Mucosa of descending colon (tissue), 3 donors: ENCODE results near the gene SORL1-AS1.

Experiments
- ATAC-seq: fragments of 200-7000 bp; cut with Tn5 transposase; one replicate; pipeline ENCODE4 v1.9.1; 2020; ENCODE audit warnings: mild to moderate bottlenecking, moderate library complexity
- DNase-seq, 3 donors: peaks; one replicate each; pipeline ENCODE4 v3.0.0-alpha.2; 2020
- H3K36me3 ChIP-seq: fragments of 200-600 bp; one replicate; pipeline ENCODE4 v1.8.0; 2021; ENCODE audit warnings: low read depth, mild to moderate bottlenecking
- H3K4me1 ChIP-seq: fragments of 200-600 bp; one replicate; pipeline ENCODE4 v1.8.0; 2021; ENCODE audit warnings: low read depth, mild to moderate bottlenecking
- H3K4me3 ChIP-seq: fragments of 200-600 bp; one replicate; pipeline ENCODE4 v1.8.0; 2021; ENCODE audit warnings: mild to moderate bottlenecking
- H3K9me3 ChIP-seq: fragments of 200-600 bp; one replicate; pipeline ENCODE4 v1.8.0; 2021; ENCODE audit warnings: mild to moderate bottlenecking
- CTCF ChIP-seq: fragments of 200-600 bp; IDR thresholded peaks from one replicate; pipeline ENCODE4 v1.8.0; 2022; ENCODE audit warnings: antibody characterized with exemption, mild to moderate bottlenecking
- intact Hi-C, 2 donors: fragments of 100-400 bp; cut with DNase I in 1 of 2; cut with micrococcal nuclease in 1 of 2; formaldehyde crosslinking; loops; one replicate each; pipeline versions ENCODE4 v1.11.0 to v1.11.1; 2022; cut with DNase I, micrococcal nuclease
- donor health status: DM: no; HTN: no; CAD: no; lungs with moderate emphysema.
- donor health status: DM: no; HTN: no; CAD: no.
- donor health status: DM: no; HTN: yes; CAD: no.

SORL1-AS1 gene

GRCh38 chr11:121494355-121495099, 41.8 kb upstream of the SORL1-AS1 start:
- ATAC-seq (peak; percentile 49), DNase-seq (no peak)
- intact Hi-C loops: no loop called here
- no peaks in the 10 kb centered on the region for H3K4me1 ChIP-seq
- H3K9me3 ChIP-seq: no peaks in the 10 kb centered on the region
- no peaks in the 10 kb centered on the region for H3K36me3 ChIP-seq
- H3K4me3 ChIP-seq: no peak overlapping the region
- no peak for TF ChIP-seq CTCF

- intact Hi-C loops: no loop called here
- H3K4me1 ChIP-seq: no peaks in the 10 kb centered on the region
- H3K9me3 ChIP-seq: no peaks in the 10 kb centered on the region
- DNase-seq: no peak
- no peak overlapping the region for H3K4me3 ChIP-seq
- TF ChIP-seq CTCF: no peak
- H3K36me3 ChIP-seq: no peaks in the 10 kb centered on the region
- ATAC-seq: no peak
These were observed 37.1 kb upstream of the SORL1-AS1 start for GRCh38 chr11:121489823-121490222.

GRCh38 chr11:121488641-121489040, 35.9 kb upstream of the SORL1-AS1 start:
- intact Hi-C loops: no loop called here
- no peak overlapping the region for H3K4me3 ChIP-seq
- ATAC-seq (no peak), DNase-seq (no peak)
- H3K9me3 ChIP-seq: no peaks in the 10 kb centered on the region
- no peaks in the 10 kb centered on the region for H3K4me1 ChIP-seq
- H3K36me3 ChIP-seq: no peaks in the 10 kb centered on the region
- no peak for TF ChIP-seq CTCF

DNA sequence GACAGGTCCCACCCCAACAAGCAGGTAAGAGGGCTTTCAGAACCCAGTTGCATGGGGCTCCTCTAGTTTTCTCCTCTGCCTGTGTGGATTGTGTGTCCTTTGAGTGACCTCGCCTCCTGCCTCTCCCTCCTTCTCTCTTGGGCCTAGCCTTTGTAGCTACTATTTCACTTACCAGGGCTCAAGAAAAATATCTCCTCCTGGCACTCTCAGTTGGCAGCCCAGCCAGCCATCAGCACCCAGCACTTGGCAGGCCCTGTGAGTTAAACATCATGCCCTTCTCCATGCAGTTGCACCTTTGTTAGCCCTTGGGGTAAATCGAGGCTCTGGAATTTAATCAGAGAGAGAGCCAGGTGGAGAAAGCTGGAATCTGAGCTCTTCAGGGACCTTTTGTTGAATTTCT, 35.4 kb upstream of the SORL1-AS1 start:
- no peak for TF ChIP-seq CTCF
- Histone ChIP-seq H3K4me3 (no peak overlapping the region), H3K4me1 (no peaks in the 10 kb centered on the region), H3K36me3 (no peaks in the 10 kb centered on the region), H3K9me3 (no peaks in the 10 kb centered on the region)
- ATAC-seq (no peak), DNase-seq (no peak)
- intact Hi-C loops: no loop called here

DNA sequence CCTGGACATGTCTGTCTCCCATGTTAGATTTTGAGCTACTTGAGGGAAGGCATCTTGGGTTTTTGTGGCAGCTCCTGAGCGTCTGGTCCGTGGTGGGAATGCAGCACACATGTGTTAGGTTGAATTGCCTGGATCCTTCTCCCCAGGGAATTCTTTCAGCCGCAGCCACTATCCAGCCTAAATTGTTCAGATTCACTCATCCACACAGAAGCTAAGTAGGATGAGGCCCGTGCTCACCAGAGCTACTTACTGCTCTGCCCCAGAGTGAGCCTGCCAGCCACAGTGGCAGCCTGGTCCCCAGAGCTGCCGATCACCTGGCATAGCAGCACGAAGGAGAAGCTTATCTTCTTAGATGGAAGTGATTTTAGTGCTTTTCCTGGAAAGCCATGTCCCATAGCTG, 34.4 kb upstream of the SORL1-AS1 start:
- ATAC-seq (no peak), DNase-seq (no peak)
- no peak for TF ChIP-seq CTCF
- H3K36me3 ChIP-seq: no peaks in the 10 kb centered on the region
- no peaks in the 10 kb centered on the region for H3K9me3 ChIP-seq
- H3K4me1 ChIP-seq: no peaks in the 10 kb centered on the region
- no peak overlapping the region for H3K4me3 ChIP-seq
- intact Hi-C loops: no loop called here

DNA sequence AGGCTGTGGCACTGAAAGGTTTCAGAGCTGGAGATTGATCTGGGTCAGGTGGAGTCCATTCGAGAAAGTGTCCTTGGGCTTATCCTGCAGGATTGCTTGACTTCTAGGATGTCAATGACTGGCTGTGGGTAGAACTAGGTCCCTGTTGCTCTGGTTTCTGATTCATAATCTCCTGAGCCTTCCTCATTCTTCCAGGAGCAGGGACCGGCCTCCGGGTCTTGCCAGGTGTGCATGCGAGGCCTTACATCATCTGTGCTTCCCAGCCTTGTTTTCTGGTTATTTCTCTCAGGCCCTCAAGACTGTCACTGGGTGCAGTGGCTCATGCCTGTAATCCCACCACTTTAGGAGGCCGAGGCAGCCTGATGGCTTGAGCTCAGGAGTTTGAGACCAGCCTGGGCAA, 33.3 kb upstream of the SORL1-AS1 start:
- no peak for TF ChIP-seq CTCF
- no peak overlapping the region for H3K4me3 ChIP-seq

More for the DNA sequence above, 33.3 kb upstream of the SORL1-AS1 start:
- H3K4me1 ChIP-seq: no peaks in the 10 kb centered on the region
- no peak for ATAC-seq
- DNase-seq: no peak
- no peaks in the 10 kb centered on the region for H3K9me3 ChIP-seq
- no peaks in the 10 kb centered on the region for H3K36me3 ChIP-seq
- intact Hi-C loops: no loop called here
